ENCODE results near the gene MYO1G. TPM values are rescaled to one million over a fixed set of nuclear protein-coding genes. Genes with fewer than 3 reads are reported as not detected.

Gene MYO1G
- total and polyA plus RNA-seq, 10 of the 15 experiments (the other 5 are each of a cell fraction or from before 2014, with no cell fraction given), result 1.8 to 232 (median 134) TPM

DNA sequence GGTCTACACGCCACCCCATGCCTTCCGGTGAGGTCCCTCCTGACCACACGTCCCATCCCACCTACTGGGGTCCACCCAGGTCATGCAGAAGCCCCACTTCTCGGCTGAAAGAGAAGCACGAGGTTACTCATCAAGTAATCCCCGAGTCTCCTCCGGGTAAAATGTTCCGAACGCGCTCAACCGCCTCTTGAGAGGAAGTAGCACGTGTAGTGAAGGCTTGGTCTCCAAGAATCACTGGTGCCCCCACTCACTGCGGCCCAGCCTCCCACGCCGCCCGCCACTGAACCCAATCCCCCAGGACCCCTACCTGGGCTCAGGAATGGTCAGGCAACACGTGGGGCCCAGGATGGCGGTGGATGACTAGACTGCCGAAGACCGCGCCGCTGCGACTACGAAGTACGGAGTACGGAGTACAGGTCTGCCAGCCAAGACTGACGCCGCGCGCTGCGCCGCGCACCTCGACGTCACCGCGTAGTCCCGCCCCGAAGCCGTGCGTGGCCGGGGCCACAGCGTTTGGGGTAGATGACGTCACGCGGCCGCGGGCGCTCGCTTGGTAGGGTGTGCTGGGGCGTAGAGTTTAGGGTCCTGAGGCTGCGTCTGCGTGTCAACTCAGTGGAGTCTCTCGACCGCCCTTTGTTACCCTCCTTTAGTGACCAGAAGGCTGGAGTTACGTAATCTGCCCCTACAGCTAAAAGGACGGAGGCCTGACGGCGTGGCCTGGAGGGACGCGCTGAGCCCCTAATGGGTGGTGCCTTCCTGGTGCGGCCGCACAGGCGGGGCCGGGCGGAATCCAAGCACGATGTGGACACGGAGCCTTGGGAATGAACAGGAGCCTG, 7.6 kb upstream of the MYO1G start (continued):
- TF ChIP-seq WRNIP1 (IDR thresholded peaks at IDR 0.05; ENCODE audit: borderline replicate concordance, low read depth, low read length) (no peak), ZNF207 (IDR thresholded peaks at IDR 0.05; ENCODE audit: borderline replicate concordance) (peak; percentile 66), MXI1 (IDR thresholded peaks at IDR 0.05; ENCODE audit: low read depth, low read length) (peak; percentile 97), IKZF1 (conservative IDR thresholded peaks at IDR 0.05) (peak; percentile 72), BCL11A (IDR thresholded peaks at IDR 0.05; ENCODE audit: low read depth, low read length) (0 out of 2 replicates have a peak, but pooled peaks have one; percentile 34), SREBF1 (IDR thresholded peaks at IDR 0.05; ENCODE audit: low read length) (no peak), TCF12 (IDR thresholded peaks at IDR 0.05; ENCODE audit: low read depth, low read length) (peak; percentile 73), JUNB (IDR thresholded peaks at IDR 0.05) (no peak), ATF7 (IDR thresholded peaks at IDR 0.05; ENCODE audit: low read depth) (peak; percentile 99), MTA2 (IDR thresholded peaks at IDR 0.05; ENCODE audit: low read depth) (no peak)
- TF ChIP-seq, protein P1, sequence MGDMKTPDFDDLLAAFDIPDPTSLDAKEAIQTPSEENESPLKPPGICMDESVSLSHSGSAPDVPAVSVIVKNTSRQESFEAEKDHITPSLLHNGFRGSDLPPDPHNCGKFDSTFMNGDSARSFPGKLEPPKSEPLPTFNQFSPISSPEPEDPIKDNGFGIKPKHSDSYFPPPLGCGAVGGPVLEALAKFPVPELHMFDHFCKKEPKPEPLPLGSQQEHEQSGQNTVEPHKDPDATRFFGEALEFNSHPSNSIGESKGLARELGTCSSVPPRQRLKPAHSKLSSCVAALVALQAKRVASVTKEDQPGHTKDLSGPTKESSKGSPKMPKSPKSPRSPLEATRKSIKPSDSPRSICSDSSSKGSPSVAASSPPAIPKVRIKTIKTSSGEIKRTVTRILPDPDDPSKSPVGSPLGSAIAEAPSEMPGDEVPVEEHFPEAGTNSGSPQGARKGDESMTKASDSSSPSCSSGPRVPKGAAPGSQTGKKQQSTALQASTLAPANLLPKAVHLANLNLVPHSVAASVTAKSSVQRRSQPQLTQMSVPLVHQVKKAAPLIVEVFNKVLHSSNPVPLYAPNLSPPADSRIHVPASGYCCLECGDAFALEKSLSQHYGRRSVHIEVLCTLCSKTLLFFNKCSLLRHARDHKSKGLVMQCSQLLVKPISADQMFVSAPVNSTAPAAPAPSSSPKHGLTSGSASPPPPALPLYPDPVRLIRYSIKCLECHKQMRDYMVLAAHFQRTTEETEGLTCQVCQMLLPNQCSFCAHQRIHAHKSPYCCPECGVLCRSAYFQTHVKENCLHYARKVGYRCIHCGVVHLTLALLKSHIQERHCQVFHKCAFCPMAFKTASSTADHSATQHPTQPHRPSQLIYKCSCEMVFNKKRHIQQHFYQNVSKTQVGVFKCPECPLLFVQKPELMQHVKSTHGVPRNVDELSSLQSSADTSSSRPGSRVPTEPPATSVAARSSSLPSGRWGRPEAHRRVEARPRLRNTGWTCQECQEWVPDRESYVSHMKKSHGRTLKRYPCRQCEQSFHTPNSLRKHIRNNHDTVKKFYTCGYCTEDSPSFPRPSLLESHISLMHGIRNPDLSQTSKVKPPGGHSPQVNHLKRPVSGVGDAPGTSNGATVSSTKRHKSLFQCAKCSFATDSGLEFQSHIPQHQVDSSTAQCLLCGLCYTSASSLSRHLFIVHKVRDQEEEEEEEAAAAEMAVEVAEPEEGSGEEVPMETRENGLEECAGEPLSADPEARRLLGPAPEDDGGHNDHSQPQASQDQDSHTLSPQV (IDR thresholded peaks at IDR 0.05), result no peak
- TF ChIP-seq, protein P2, sequence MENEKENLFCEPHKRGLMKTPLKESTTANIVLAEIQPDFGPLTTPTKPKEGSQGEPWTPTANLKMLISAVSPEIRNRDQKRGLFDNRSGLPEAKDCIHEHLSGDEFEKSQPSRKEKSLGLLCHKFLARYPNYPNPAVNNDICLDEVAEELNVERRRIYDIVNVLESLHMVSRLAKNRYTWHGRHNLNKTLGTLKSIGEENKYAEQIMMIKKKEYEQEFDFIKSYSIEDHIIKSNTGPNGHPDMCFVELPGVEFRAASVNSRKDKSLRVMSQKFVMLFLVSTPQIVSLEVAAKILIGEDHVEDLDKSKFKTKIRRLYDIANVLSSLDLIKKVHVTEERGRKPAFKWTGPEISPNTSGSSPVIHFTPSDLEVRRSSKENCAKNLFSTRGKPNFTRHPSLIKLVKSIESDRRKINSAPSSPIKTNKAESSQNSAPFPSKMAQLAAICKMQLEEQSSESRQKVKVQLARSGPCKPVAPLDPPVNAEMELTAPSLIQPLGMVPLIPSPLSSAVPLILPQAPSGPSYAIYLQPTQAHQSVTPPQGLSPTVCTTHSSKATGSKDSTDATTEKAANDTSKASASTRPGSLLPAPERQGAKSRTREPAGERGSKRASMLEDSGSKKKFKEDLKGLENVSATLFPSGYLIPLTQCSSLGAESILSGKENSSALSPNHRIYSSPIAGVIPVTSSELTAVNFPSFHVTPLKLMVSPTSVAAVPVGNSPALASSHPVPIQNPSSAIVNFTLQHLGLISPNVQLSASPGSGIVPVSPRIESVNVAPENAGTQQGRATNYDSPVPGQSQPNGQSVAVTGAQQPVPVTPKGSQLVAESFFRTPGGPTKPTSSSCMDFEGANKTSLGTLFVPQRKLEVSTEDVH (IDR thresholded peaks at IDR 0.05; ENCODE audit: low read depth, partially characterized antibody), result peak; percentile 19
- TF ChIP-seq, protein P3, sequence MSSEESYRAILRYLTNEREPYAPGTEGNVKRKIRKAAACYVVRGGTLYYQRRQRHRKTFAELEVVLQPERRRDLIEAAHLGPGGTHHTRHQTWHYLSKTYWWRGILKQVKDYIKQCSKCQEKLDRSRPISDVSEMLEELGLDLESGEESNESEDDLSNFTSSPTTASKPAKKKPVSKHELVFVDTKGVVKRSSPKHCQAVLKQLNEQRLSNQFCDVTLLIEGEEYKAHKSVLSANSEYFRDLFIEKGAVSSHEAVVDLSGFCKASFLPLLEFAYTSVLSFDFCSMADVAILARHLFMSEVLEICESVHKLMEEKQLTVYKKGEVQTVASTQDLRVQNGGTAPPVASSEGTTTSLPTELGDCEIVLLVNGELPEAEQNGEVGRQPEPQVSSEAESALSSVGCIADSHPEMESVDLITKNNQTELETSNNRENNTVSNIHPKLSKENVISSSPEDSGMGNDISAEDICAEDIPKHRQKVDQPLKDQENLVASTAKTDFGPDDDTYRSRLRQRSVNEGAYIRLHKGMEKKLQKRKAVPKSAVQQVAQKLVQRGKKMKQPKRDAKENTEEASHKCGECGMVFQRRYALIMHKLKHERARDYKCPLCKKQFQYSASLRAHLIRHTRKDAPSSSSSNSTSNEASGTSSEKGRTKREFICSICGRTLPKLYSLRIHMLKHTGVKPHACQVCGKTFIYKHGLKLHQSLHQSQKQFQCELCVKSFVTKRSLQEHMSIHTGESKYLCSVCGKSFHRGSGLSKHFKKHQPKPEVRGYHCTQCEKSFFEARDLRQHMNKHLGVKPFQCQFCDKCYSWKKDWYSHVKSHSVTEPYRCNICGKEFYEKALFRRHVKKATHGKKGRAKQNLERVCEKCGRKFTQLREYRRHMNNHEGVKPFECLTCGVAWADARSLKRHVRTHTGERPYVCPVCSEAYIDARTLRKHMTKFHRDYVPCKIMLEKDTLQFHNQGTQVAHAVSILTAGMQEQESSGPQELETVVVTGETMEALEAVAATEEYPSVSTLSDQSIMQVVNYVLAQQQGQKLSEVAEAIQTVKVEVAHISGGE (CRISPR knock-in tag; IDR thresholded peaks at IDR 0.05), result no peak

All from GM12878 (cell line).